ENCODE measurements around the gene TCF21.
"Not testable (repeated sequence)": the region's sequence is repeated elsewhere in the genome, so short reads cannot be mapped to it uniquely, and the experiment has no call there.

TCF21 gene

DNA sequence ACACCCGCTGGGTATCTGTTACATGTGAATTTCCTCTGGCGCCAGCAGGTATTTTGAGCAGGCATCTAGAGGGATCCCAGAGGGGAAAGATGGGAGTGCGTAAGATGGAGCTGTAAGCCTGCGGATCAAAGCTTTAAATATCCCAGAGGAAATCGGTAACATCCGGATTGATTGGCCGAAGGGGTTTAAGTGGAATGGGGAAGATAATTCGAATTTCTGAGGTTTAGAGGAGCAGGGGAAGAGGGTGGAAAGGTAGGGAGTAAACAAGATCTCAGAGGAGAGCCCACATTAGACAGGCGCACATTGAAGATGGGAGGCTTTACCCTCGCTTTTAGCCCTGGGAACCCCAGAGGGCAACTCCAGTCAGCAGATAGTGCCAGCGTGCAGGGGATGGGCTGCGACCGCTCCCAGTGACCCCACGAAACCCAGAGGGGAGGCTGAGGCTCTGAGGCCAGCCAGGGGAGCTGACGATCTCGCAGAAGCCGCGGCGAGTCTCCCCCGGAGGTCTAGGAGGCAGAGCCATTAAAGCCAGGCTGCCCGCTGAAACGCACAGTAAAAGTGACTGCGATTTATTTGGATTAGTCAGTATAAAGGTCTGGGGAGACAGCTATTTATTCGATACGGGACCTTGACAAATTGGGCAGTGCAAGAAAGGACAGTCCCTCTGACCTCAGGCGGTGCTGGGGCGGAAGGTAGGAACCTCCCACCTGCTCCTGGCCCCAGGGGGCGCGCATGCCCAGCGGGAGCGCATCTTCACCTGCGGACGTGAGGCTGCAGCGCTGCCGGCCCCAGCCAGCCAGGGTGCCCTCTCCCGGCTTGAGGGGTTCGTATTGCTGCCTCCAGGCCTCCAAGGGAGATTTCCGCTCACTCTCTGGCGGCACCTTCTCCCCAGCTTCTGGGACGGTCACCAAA lies 34.3 kb upstream of the TCF21 start:
- no peak for DNase-seq (ENCODE audit: low read depth)
- H3K4me3 ChIP-seq (ENCODE audit: low read depth, low read length): no peak overlapping the region
- TF ChIP-seq MAX (IDR thresholded peaks at IDR 0.05; ENCODE audit: low read depth, low read length): no peak
- TF ChIP-seq, protein P1, sequence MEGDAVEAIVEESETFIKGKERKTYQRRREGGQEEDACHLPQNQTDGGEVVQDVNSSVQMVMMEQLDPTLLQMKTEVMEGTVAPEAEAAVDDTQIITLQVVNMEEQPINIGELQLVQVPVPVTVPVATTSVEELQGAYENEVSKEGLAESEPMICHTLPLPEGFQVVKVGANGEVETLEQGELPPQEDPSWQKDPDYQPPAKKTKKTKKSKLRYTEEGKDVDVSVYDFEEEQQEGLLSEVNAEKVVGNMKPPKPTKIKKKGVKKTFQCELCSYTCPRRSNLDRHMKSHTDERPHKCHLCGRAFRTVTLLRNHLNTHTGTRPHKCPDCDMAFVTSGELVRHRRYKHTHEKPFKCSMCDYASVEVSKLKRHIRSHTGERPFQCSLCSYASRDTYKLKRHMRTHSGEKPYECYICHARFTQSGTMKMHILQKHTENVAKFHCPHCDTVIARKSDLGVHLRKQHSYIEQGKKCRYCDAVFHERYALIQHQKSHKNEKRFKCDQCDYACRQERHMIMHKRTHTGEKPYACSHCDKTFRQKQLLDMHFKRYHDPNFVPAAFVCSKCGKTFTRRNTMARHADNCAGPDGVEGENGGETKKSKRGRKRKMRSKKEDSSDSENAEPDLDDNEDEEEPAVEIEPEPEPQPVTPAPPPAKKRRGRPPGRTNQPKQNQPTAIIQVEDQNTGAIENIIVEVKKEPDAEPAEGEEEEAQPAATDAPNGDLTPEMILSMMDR (IDR thresholded peaks at IDR 0.05; ENCODE audit: low read depth, low read length): no peak
- no peak for TF ChIP-seq POLR2A (IDR thresholded peaks at IDR 0.05; ENCODE audit: extremely low read depth, insufficient read length)
- TF ChIP-seq MYC (IDR thresholded peaks at IDR 0.05; ENCODE audit: low read depth, low read length): no peak

GRCh38 chr6:133855276-133855990 lies 33.5 kb upstream of the TCF21 start:
- H3K4me3 ChIP-seq (ENCODE audit: low read depth, low read length): no peak overlapping the region
- TF ChIP-seq MYC (IDR thresholded peaks at IDR 0.05; ENCODE audit: low read depth, low read length): no peak
- TF ChIP-seq, protein P1 (IDR thresholded peaks at IDR 0.05; ENCODE audit: low read depth, low read length): no peak
- TF ChIP-seq MAX (IDR thresholded peaks at IDR 0.05; ENCODE audit: low read depth, low read length): no peak
- no peak for TF ChIP-seq POLR2A (IDR thresholded peaks at IDR 0.05; ENCODE audit: extremely low read depth, insufficient read length)
- no peak for DNase-seq (ENCODE audit: low read depth)

GRCh38 chr6:133855991-133856370 lies 32.9 kb upstream of the TCF21 start:
- no peak for TF ChIP-seq POLR2A (IDR thresholded peaks at IDR 0.05; ENCODE audit: extremely low read depth, insufficient read length)
- no peak for TF ChIP-seq MYC (IDR thresholded peaks at IDR 0.05; ENCODE audit: low read depth, low read length)
- TF ChIP-seq MAX (IDR thresholded peaks at IDR 0.05; ENCODE audit: low read depth, low read length): no peak
- TF ChIP-seq, protein P1 (IDR thresholded peaks at IDR 0.05; ENCODE audit: low read depth, low read length): no peak
- no peak for DNase-seq (ENCODE audit: low read depth)
- H3K4me3 ChIP-seq (ENCODE audit: low read depth, low read length): no peak overlapping the region

- TF ChIP-seq POLR2A (IDR thresholded peaks at IDR 0.05; ENCODE audit: extremely low read depth, insufficient read length): no peak
Observed at GRCh38 chr6:133856911-133857310, 32.0 kb upstream of the TCF21 start.

DNA sequence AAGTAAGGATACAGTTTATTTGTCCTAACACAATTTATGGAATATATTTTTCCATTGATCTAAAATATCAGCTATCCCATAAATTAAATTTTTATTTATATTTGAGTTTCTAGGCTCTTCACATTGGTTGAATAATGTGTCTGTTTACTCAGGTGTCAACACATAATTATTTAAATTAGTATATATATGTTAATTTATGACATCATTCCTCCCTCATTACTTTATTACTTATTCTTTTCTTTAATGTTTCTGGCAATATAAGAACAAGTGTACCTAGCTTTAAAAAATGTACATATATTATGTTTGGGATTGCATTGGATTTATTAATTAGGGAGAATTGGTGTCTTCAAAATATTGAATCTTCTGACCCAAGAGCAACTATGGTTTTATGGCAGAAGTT lies 31.2 kb upstream of the TCF21 start:
- no peak for DNase-seq (ENCODE audit: low read depth)
- TF ChIP-seq MYC (IDR thresholded peaks at IDR 0.05; ENCODE audit: low read depth, low read length): no peak
- no peak for TF ChIP-seq MAX (IDR thresholded peaks at IDR 0.05; ENCODE audit: low read depth, low read length)
- no peak for TF ChIP-seq POLR2A (IDR thresholded peaks at IDR 0.05; ENCODE audit: extremely low read depth, insufficient read length)
- TF ChIP-seq, protein P1 (IDR thresholded peaks at IDR 0.05; ENCODE audit: low read depth, low read length): no peak
- no peak overlapping the region for H3K4me3 ChIP-seq (ENCODE audit: low read depth, low read length)

More at GRCh38 chr6:133856911-133857310, 32.0 kb upstream of the TCF21 start:
- no peak for DNase-seq (ENCODE audit: low read depth)
- H3K4me3 ChIP-seq (ENCODE audit: low read depth, low read length): no peak overlapping the region

DNA sequence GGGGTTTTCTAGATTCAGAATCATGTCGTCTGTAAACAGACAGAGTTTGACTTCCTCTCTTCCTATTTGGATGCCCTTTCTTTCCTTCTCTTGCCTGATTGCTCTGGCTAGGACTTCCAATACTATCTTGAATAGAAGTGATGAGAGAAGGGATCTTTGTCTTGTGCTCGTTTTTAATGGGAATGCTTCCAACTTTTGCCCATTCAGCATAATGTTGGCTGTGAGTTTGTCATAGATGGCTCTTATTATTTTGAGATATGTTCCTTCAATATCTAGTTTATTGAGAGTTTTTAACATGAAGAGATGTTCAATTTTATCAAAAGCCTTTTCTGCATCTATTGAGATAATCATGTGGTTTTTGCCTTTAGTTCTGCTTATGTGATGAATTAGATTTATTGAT lies 27.6 kb upstream of the TCF21 start:
- not testable (repeated sequence) for H3K4me3 ChIP-seq (ENCODE audit: low read depth, low read length); DNase-seq (ENCODE audit: low read depth)

Data from NB4 (cell line).